HG02970 (cell line): ENCODE measurements around the gene CACNA1C.

ENCODE experiments used
- ATAC-seq: cut with Tn5 transposase; IDR thresholded peaks from one replicate; pipeline ENCODE4 v1.9.1; 2021; ENCODE audit warnings: mild to moderate bottlenecking, moderate library complexity, moderate number of reproducible peaks; ENCODE audit not compliant: unreplicated experiment, low FRiP score

Gene CACNA1C

DNA sequence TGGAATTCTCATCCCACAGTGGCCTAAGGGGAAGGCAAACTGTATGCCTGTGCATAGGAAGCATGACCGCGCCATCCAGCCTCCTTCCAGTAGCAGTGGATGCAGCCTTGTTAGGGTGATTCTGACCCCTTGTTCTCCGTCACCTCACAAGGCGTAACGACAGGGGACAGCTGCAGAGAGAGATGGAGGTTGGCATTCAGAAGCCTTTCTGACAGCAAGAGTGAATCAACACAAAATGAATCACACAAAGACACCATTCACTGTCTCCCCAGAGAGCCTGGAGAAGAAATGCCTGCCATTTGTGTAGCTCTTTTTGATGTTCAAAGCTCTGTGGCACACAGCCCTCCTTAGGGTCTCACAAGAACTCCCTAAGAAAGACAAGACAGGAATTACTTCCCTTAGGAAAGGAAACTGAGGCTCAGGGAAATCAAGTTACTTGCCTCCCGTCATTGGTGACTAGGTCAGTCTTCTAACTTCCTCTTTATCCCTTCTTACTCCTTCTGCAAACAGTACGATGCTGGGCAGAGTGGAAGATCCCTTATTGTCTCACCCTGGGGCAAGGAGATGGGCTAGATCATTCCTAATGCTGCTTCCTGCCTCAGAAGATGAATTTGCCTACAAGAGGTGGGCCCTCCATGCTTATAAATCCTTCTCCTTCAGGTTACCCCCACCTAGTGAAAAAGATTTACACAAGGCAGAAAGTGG is 280.9 kb downstream of the CACNA1C start:
- no peak for ATAC-seq

DNA sequence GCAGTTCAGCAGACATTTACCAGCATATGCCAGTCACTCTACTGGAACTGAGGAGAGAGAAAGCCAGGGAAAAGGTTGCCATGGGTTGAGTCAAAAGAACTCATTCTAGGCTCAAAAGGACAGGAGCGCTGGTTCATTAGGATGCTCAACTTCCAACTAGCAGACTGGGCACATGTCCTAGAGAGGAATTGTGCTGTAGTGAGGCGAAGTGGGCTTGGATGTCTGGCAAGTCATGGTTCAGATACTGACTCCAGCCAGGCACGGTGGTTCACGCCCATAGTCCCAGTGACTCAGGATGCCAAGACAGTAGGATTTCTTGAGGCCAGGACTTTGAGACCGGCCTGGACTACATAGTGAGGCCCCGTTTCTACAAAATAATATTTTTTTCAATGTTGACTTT is 281.5 kb downstream of the CACNA1C start:
- ATAC-seq: no peak

- no peak for ATAC-seq
Observed at GRCh38 chr12:2334689-2335088, 281.9 kb downstream of the CACNA1C start.

GRCh38 chr12:2335109-2335508 is 282.3 kb downstream of the CACNA1C start:
- no peak for ATAC-seq

DNA sequence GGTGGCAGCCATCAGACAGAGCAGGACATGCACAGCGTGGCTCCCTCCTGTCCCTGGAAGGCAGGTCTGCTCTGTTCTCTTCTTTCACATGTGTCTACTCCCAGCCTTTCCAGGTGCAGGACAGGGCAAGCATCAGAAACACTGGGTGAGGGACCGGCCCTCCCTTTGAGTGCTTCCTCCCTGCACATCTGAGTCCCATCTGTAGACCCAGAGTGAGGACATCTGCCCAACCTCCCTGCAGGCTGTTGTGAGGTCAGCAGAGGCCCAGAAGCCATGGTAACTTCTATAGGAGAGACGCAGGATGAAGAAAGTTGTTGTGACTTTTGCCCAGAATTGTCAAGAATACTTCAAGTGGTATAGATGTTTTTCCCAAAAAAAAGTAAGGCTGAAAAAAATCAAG is 282.7 kb downstream of the CACNA1C start:
- ATAC-seq: no peak

- ATAC-seq: no peak
Observed at GRCh38 chr12:2335916-2336315, 283.1 kb downstream of the CACNA1C start.

DNA sequence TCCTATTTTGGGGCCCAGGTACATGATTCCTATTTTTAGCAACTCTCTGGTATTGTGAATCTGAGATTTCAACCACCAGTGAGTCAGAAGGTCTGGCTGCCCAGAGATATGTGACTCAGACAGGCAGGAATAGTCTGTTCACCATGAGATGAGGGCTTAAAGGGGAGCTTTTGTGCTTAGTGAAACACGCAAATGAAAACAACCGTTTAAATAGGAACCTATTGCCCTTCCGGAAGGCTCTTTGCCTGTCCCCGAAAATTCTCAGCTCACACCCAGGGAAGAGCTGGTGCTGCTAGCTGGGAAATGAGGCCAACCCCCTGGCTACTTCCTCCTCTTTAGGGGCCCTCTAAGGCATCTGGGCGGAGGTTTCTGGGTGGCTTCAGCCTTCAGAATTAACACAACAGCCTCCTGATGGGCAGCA is 283.6 kb downstream of the CACNA1C start:
- ATAC-seq: no peak

- ATAC-seq: no peak
Observed at GRCh38 chr12:2337031-2338010, 284.5 kb downstream of the CACNA1C start.

GRCh38 chr12:2338381-2338780 is 285.6 kb downstream of the CACNA1C start:
- no peak for ATAC-seq

DNA sequence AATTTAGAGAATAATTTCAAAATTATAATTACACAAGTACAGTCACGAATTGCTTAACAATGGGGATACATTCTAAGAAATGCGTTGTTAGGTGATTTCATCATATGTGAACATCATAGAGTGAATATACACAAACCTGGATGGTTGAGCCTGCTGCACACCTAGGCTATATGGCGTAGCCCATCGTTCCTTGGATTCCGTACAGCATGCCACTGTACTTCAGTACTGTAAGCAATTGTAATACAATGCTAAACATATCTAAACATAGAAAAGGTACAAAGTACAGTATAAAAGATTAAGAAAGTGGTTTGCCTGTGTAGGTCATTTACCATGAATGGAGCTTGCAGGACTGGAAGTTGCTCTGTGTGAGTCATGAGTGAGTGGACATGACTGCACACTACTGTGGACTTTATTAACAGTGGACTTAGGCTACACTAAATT is 286.2 kb downstream of the CACNA1C start:
- ATAC-seq: no peak

DNA sequence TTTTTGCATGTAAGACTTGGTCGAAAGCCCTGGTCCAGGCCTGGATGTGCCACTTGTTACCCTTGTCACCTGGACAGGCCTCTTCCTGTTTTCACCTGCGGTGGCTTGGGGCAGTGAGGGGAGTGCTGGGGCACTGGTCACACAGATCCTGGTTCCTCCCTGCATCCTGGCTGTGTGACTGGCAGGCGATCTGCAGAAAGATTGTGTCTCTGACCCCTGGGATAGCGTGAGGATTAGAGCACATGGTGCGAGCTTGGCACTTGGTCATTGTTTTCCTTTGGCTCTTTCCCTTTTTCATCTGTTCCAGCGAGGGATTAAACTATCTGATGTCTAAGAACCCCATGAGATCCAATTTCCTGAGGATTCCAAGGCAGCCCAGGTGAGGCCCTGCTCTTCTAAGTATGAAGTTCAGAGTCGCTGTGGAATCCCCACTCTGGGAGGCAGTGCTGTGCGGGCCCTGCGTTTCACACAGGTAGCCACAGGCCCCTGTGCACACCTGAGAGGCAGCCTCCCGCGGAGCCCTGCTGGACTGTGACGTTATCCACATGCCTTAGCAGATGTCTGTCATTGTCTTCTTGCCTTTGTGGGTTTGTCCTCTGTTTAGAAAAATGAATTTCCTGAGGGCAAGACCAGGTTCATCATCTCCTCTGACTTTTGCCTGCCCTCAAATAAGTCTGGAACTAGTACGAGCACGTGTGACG is 288.4 kb downstream of the CACNA1C start:
- ATAC-seq: no peak

GRCh38 chr12:2341871-2342270 is 289.1 kb downstream of the CACNA1C start:
- ATAC-seq: no peak

DNA sequence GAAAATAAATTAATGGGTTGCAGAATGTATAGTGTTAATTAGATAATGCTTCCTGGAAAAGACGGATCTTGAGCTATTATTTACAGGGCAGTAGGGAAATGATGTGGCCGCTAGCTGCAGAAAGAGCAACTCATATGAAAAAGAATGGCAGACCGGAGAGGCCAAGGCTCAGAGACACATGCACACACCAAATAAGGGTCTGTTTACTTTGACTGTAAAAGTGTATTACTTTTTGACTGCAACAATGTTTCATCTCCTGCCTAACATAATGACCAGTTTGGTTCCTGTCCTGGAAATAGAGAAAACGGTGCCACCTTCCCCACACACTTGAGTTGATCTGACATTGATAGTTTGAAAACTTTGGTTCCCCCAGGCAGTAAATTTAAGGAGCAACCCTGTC is 290.9 kb downstream of the CACNA1C start:
- ATAC-seq: no peak

DNA sequence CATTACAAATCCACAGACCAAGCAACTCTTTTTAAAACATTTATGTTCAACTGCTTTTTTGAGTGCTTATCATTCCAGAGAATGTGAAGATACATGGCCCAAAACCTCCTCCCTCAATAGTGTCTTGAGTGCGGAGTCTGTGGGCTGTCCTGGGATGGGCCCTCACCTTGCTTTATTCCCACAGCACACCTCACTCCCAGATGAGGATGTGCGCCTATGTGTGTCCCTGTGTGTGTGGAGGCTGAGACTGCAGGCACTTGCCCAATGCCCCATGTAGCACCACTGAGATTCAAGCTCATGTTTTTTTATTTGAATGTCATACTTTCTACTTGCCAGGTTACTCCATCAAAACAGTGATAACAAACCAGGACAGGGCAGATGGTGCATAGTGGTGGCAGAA is 291.7 kb downstream of the CACNA1C start:
- no peak for ATAC-seq

- no peak for ATAC-seq
Observed at GRCh38 chr12:2344885-2345284, 292.1 kb downstream of the CACNA1C start.

DNA sequence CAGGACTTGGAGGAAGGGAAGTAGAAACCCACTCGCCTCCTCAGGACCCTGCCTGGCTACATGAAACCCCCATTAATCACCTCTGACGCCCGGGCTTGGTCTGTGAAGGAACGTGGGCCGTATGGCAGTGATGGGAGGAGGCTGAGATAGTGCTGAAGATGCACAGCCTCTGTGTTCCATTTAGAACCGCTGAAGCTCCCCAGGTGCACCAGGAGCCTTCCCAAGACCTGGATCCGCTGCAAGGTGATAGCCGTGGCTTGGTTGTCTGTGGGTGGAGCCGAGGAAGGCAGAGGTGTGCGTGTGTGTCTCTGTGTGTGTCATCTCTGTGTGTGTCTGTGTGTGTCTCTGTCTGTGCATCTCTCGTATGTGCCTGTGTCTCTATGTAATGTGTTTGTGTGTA is 293.1 kb downstream of the CACNA1C start:
- ATAC-seq: no peak

GRCh38 chr12:2346416-2346815 is 293.6 kb downstream of the CACNA1C start:
- no peak for ATAC-seq

DNA sequence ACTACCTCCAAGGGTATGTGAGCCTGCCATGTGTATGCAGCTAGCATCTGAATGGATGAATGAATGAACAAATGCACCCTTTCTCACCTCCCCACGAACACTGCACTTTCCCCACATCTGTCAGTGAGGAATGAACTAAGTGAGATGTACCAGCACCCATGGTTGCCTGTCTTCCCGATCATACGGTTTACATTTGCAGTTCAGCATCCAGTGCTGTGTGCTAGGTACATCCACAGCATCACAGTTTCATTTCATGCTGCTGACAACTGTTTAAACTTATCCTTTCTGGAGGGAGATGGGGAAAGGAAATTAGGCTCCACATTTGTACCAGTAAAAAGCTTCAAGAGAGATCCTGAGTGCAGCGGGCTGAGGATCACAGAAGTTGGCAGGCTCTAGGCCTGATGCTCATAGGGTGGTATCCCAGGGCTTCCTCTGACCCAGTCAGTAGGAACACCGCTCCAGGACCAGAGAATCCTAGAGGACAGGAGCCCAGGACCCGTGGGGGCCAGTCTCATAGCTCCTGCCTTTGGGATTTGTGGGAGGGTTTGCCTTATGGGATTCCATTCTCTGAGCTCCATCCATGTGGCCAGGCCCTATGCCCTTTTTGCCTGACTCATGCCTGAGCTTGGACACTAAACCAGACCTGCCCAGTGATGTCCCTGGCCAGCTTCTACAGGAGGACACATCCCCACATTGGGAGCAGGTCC is 294.5 kb downstream of the CACNA1C start:
- ATAC-seq: no peak

DNA sequence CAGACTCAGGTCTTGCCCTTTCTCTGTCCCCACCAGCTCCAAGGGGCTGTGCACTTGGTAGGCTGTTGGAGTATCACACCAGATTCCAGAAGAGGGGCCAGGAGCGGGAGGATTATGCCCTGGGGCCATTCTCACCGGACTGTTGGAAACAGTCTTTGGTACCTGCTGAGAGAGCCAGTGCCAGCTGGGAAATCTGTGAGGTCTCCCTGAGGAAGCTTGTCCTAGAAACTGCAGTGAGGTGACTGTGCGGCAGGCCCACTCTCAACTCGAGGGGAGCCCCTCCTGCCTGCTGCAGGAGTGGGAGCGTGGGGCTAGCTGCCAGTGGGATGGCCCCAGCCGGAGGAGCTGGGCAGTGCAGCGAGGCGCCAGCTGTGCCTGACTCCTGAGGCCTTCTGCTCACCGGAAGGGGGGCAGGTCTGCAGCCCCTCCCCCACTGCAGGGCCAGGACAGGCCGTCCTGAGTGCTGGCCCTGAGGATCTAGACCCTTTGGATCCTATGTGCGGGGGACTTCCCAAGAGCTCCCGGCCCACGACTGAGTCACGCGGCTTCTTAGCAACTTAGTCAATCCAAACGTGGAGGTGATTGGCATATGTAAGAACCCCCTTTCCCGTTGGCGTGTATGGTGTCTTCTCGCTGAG is 295.2 kb downstream of the CACNA1C start:
- ATAC-seq: no peak

- no peak for ATAC-seq
Observed at GRCh38 chr12:2348482-2348852, 295.7 kb downstream of the CACNA1C start.
